HepG2 (cell line): ENCODE results near the gene PCDH7. TPM values are rescaled to one million over a fixed set of nuclear protein-coding genes. Genes with fewer than 3 reads are reported as not detected.

ENCODE experiments used
- ATAC-seq: fragments of 200-7000 bp; cut with Tn5 transposase; 3 replicates; pipeline ENCODE4 v1.9.1; 2020; ENCODE audit warnings: mild to moderate bottlenecking, moderate library complexity
- BruUV-seq: library from RNA; stranded (reverse); fragments of 400-500 nt; replicated peaks from 2 replicates; lab custom pipeline; 2021; lab: Mats Ljungman, UMichigan
- CTCF ChIA-PET: fragments of 300-600 bp; formaldehyde crosslinking; extraction: SDS; loops from one replicate; lab custom pipeline; 2021; ENCODE audit warnings: low total read pairs, inconsistent platforms, low intra/inter-chr PET ratio; lab: Yijun Ruan, JAX
- POLR2A ChIA-PET: fragments of 350-600 bp; sonication (Branson Sonifier 250); formaldehyde crosslinking; loops from one replicate; lab custom pipeline; 2020; ENCODE audit warnings: antibody characterized with exemption, inconsistent platforms; lab: Yijun Ruan, JAX
- DNase-seq: peaks from one replicate; pipeline ENCODE4 v3.0.0-alpha.2; 2015; ENCODE audit warnings: low spot score
- FAIRE-seq: peaks from 3 replicates; lab custom pipeline; 2011; peaks lifted over from hg19 to GRCh38; lab: Jason Lieb, UNC
- H2AFZ ChIP-seq: one replicate; pipeline ENCODE4 v1.6.1; 2011; ENCODE audit warnings: low read length, inconsistent platforms
- H3K27ac ChIP-seq: fragments of 300-600 bp; 3 replicates; pipeline ENCODE4 v1.8.0; 2011; ENCODE audit warnings: mixed run types, mild to moderate bottlenecking, mixed read lengths, low read length, inconsistent platforms; ENCODE audit not compliant: insufficient read depth; ENCODE audit errors: extremely low read length
- H3K27me3 ChIP-seq, 2 experiments: fragments of 200-600 bp in 1 of 2; 2 replicates in 1 of 2; 3 replicates in 1 of 2; pipeline versions ENCODE4 v1.6.0 to v1.8.0; 2011; ENCODE audit warnings: low read length in 2 of 2, mild to moderate bottlenecking in 2 of 2, moderate library complexity in 2 of 2, inconsistent platforms in 1 of 2; ENCODE audit not compliant: insufficient read depth in 2 of 2, control insufficient read depth in 1 of 2
- H3K36me3 ChIP-seq, 2 experiments: fragments of 200-600 bp in 1 of 2; replicated peaks in 1 of 2; 2 replicates in 1 of 2; 3 replicates in 1 of 2; pipeline versions ENCODE4 v1.5.1 to v1.8.0; 2011; ENCODE audit warnings: low read length in 2 of 2, inconsistent platforms in 1 of 2; ENCODE audit not compliant: insufficient read depth in 2 of 2, control insufficient read depth in 1 of 2
- H3K4me1 ChIP-seq: 2 replicates; pipeline ENCODE4 v1.5.1; 2012; ENCODE audit warnings: low read length, inconsistent platforms; ENCODE audit not compliant: insufficient read depth
- H3K4me2 ChIP-seq: 2 replicates; pipeline ENCODE4 v1.6.0; 2011; ENCODE audit warnings: low read depth, low read length, inconsistent platforms
- H3K4me3 ChIP-seq, 3 experiments: fragments of 200-600 bp in 1 of 3; sonication (generic), shearing (Covaris generic) in 1 of 3; replicated peaks in 1 of 3; 2 replicates each; pipeline ENCODE4 v1.5.1; 2011 to 2016; ENCODE audit warnings: low read length in 3 of 3, inconsistent platforms in 2 of 3, low read depth in 2 of 3, mild to moderate bottlenecking in 2 of 3, control low read depth in 1 of 3, mixed read lengths in 1 of 3; ENCODE audit not compliant: insufficient read depth in 1 of 3
- H3K79me2 ChIP-seq: one replicate; pipeline ENCODE4 v1.6.1; 2011; ENCODE audit warnings: low read length, inconsistent platforms; ENCODE audit not compliant: insufficient read depth
- H3K9ac ChIP-seq: 2 replicates; pipeline ENCODE4 v1.6.0; 2011; ENCODE audit warnings: mild to moderate bottlenecking, low read depth, low read length, inconsistent platforms; ENCODE audit not compliant: insufficient read depth
- H3K9me3 ChIP-seq: 2 replicates; pipeline ENCODE4 v1.5.1; 2012; ENCODE audit warnings: mild to moderate bottlenecking, low read length
- H4K20me1 ChIP-seq: 2 replicates; pipeline ENCODE4 v1.6.0; 2011; ENCODE audit warnings: inconsistent platforms, mild to moderate bottlenecking, low read length, moderate library complexity; ENCODE audit not compliant: insufficient read depth
- CEBPZ ChIP-seq: IDR thresholded peaks from 2 replicates; pipeline ENCODE4 v1.6.1; 2012; ENCODE audit warnings: low read length, improper control_type of control experiment
- DMTF1 ChIP-seq: sonication (generic); formaldehyde crosslinking; IDR thresholded peaks from 2 replicates; pipeline ENCODE4 v1.4.0; 2020; ENCODE audit warnings: mild to moderate bottlenecking, missing genetic modification reagents
- GABPB1 ChIP-seq: IDR thresholded peaks from 2 replicates; pipeline ENCODE4 v1.6.1; 2016; ENCODE audit warnings: mild to moderate bottlenecking, missing genetic modification reagents, moderate library complexity, missing compliant biosample characterization
- GPN1 ChIP-seq: sonication (generic); formaldehyde crosslinking; IDR thresholded peaks from 2 replicates; pipeline ENCODE4 v1.5.1; 2020; ENCODE audit warnings: missing genetic modification reagents, borderline replicate concordance
- KLF9 ChIP-seq: IDR thresholded peaks from 2 replicates; pipeline ENCODE4 v1.6.1; 2016; ENCODE audit warnings: low read depth
- SETDB1 ChIP-seq: sonication (generic); formaldehyde crosslinking; IDR thresholded peaks from 2 replicates; pipeline ENCODE4 v1.5.1; 2020; ENCODE audit warnings: missing genetic modification reagents, mild to moderate bottlenecking, borderline replicate concordance
- ZNF577 ChIP-seq: sonication (generic); formaldehyde crosslinking; IDR thresholded peaks from 2 replicates; pipeline ENCODE4 v1.4.0; 2020; ENCODE audit warnings: mild to moderate bottlenecking, low read depth, missing genetic modification reagents, borderline replicate concordance
- WGBS: methylation state at CpG from one replicate; pipeline ENCODE4 v1.1.6; 2017; ENCODE audit warnings: low lambda C conversion rate; 5-methylcytosine and 5-hydroxymethylcytosine counted together
- in situ Hi-C: cut with HindIII; loops from 2 replicates; pipeline ENCODE4 v1.10.0; 2017; ENCODE audit warnings: low pct_unique_long_range_greater_than_20kb; ENCODE audit not compliant: extremely low pct_ligation_motif_present
- intact Hi-C: fragments of 100-400 bp; cut with micrococcal nuclease; formaldehyde crosslinking; loops from one replicate; pipeline ENCODE4 v1.10.0; 2022; ENCODE audit not compliant: unreplicated experiment
- polyA plus RNA-seq, 8 experiments: library from polyadenylated mRNA; depleted of rRNA in 3 of 8; stranded (reverse) in 7 of 8; unstranded in 1 of 8; fragments of >200 nt; fragmentation: Illumina TruSeq in 4 of 8; extraction: Trizol in 4 of 8; gene quantifications; 2 replicates each; pipeline versions ENCODE4 v1.2.1 to v1.2.3, GENCODE V29; 2011 to 2016; ENCODE audit warnings: low read depth in 4 of 8, missing spikeins in 1 of 8, mixed read lengths in 1 of 8; ENCODE audit not compliant: insufficient read depth in 1 of 8
- total RNA-seq, 5 experiments: library from RNA; depleted of rRNA; stranded (reverse); fragments of >200 nt; fragmentation: Illumina TruSeq; extraction: Trizol; gene quantifications; 2 replicates each; pipeline ENCODE4 v1.2.3, GENCODE V29; 2016; ENCODE audit warnings: low read depth in 1 of 5

PCDH7 gene
- total and polyA plus RNA-seq, 2 of the 13 experiments (the other 11 are each of a cell fraction or from before 2014, with no cell fraction given) = not detected

- Histone ChIP-seq H3K9me3 (no peaks in the 10 kb centered on the region), H3K27ac (no peak overlapping the region), H3K79me2 (no peaks in the 10 kb centered on the region), H3K9ac (no peak overlapping the region), H3K4me2 (no peak overlapping the region), H3K27me3 (peaks cover 3 to 20% of the 10 kb centered on the region in 2 experiments; a peak in 4 of 5 replicates), H2AFZ (no peak overlapping the region), H3K4me1 (peaks cover 9% of the 10 kb centered on the region; the same call in 1 of the 2 replicates), H3K36me3 (no peaks in the 10 kb centered on the region), H3K4me3 (no peak overlapping the region), H4K20me1 (no peaks in the 10 kb centered on the region)
- ATAC-seq (no peak), DNase-seq (no peak), FAIRE-seq (no peak)
- BruUV-seq = no TSS peak
- WGBS = 13% methylated on average over 9 of the region's 15 CpGs
- intact Hi-C loops = no loop called here
- TF ChIP-seq ZNF577 (no peak), KLF9 (CRISPR knock-in tag) (no peak), SETDB1 (CRISPR knock-in tag) (no peak), GABPB1 (CRISPR knock-in tag) (no peak), GPN1 (CRISPR knock-in tag) (no peak), DMTF1 (CRISPR knock-in tag) (no peak), CEBPZ (no peak)
- POLR2A ChIA-PET = no interaction called here
- in situ Hi-C loops = no loop called here
- CTCF ChIA-PET = no interaction called here
These were observed 3.2 kb downstream of the PCDH7 start for GRCh38 chr4:30723201-30723955.
